HG03103 (cell line): Measurements from ENCODE around the gene GSTA2.
"Not testable (repeated sequence)": the region's sequence is repeated elsewhere in the genome, so short reads cannot be mapped to it uniquely, and the experiment has no call there.

Experiments used
- ATAC-seq: cut with Tn5 transposase; IDR thresholded peaks from one replicate; pipeline ENCODE4 v1.9.1; 2021; ENCODE audit warnings: low read depth; ENCODE audit not compliant: unreplicated experiment

GSTA2 gene

DNA sequence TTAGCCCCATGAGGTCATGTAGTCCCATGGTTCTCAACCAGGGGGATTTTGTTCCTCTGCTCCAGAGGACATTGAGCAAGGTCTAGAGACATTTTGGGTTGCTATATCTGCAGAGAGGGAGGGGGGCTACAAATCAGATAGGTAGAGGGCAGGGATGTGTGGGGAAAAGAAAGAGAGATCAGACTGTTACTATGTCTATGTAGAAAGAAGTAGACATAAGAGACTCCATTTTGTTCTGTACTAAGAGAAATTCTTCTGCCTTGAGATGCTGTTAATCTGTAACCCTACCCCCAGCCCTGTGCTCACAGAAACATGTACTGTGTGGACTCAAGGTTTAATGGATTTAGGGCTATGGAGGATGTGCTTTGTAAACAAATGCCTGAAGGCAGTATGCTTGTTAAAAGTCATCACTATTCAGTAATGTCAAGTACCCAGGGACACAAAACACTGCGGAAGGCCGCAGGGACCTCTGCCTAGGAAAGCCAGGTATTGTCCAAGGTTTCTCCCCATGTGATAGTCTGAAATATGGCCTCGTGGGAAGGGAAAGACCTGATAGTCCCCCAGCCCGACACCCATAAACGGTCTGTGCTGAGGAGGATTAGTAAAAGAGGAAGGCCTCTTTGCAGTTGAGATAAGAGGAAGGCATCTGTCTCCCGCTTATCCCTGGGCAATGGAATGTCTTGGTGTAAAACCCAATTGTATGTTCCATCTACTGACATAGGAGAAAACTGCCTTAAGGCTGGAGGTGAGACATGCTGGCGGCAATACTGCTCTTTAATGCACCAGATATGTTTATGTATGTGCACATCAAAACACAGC lies 1.4 kb downstream of the GSTA2 start:
- not testable (repeated sequence) for ATAC-seq

GRCh38 chr6:52760105-52760765 lies 3.0 kb downstream of the GSTA2 start:
- ATAC-seq, result no peak

- no peak for ATAC-seq
These were observed 4.2 kb downstream of the GSTA2 start for GRCh38 chr6:52759085-52759484.

DNA sequence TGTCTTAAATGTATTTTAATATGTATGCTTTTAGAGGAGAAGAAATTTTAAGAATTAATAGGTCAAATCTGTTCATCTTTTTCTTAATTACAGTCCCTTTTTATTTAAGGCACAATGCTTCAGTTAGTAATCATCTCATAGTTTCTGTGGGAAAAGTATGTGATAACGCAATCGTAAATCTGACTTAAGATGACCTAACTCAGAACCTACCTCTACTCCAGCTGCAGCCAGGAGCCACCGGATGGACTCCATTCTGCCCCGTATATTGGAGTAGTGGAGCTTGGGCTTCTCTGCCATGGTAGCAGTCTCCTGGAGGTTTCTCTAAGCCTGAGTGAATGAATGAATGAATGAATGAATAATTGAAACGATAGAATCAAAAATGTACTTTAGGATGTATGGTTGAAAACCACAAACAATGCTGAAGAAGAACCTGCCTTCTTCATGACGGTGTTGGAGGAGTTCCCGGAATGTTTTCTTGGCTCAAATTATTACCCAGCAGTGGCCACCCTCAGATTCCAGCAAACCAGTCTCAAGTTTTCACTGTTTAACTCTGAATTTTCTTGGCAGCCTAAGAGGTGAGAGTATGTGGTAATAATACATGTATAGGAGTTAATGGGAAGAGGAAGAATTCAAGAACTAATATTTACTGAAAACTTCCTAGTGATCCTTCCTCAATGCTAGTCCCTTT lies 5.5 kb downstream of the GSTA2 start:
- ATAC-seq, result not testable (repeated sequence)

GRCh38 chr6:52754443-52754842 lies 8.8 kb downstream of the GSTA2 start:
- no peak for ATAC-seq

- ATAC-seq, result not testable (repeated sequence)
These were observed 10.1 kb downstream of the GSTA2 start for GRCh38 chr6:52753137-52753536.

DNA sequence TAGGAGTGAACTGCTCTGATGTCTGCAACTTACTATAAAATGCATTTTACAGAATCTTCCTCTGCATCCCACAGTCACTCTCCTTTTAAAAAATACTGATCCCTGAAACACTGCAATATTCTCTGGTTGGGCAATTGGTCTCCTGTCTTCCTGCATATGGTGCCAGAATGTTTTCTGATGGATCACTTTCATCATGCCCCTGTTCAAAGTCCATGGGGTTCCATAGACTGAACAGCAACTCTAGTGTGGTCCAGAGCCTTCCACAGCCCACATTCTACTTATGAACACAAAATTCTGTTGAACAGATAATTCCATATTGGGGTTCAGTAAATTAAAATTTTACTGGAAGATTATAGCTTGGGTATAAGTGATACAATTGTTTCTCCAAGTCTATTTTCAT lies 11.0 kb downstream of the GSTA2 start:
- no peak for ATAC-seq

- no peak for ATAC-seq
These were observed 13.6 kb downstream of the GSTA2 start for GRCh38 chr6:52749556-52750152.

DNA sequence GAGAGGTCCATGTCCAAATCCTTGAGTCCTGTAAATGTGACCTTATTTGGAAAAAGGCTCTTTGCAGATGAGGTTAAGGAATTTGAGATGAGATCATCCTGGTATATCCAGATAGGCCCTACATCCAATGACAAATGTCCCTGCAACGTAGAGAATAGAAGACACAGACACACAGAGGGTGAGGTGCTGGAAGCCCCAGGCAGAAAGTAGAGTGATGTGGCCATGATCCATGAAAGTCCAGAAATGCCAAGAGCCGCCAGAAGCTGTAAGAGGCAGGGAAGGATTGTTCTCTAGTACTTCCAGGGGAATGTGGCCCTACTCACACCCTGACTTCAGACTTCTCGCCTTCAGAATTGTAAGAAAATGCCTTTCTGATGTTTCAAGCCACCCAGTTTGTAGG lies 16.0 kb downstream of the GSTA2 start:
- ATAC-seq, result not testable (repeated sequence)

- no peak for ATAC-seq
These were observed 17.1 kb downstream of the GSTA2 start for GRCh38 chr6:52746213-52746612.

DNA sequence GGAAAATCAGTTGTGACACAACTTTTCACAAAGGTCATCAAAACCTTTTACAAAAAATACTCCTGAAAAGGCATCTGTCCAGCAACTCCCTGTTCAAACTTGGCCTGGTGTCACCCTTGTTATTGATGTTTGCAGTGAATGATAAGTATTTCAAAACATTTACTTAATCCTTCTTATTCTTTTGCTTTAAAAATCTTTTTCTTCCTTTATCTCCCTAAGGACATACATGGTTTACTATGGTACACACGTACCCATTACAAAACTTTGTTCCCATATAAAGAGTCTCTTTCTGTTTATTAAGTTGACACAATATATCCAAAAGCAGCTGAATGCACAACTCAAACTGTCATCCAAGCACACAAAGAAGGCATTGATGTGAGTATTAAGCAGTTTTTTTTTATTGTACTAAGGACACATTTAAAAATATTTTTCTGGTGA lies 17.5 kb downstream of the GSTA2 start:
- ATAC-seq, result no peak

- ATAC-seq, result no peak
These were observed 21.4 kb downstream of the GSTA2 start for GRCh38 chr6:52741872-52742271.

DNA sequence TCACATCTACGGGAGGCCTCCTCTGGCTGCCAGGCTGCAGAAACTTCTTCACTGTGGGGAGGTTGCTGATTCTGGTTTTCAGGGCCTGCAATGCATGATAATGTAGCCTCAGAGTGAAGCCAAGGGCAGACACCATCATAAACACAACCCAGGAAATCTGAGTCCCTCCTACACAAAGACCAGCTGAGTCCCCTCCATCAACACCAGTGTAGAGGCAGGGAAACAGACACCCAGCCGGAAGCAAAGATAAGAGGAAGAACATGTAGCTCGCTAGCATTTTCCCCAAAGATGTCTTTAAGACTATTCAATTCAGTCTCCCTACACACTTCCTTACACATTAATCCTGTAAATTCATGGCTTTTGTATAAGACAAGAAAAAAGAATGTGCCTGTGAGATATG lies 23.6 kb downstream of the GSTA2 start:
- ATAC-seq, result no peak

GRCh38 chr6:52739134-52739533 lies 24.1 kb downstream of the GSTA2 start:
- no peak for ATAC-seq

GRCh38 chr6:52736145-52736544 lies 27.1 kb downstream of the GSTA2 start:
- ATAC-seq, result no peak

DNA sequence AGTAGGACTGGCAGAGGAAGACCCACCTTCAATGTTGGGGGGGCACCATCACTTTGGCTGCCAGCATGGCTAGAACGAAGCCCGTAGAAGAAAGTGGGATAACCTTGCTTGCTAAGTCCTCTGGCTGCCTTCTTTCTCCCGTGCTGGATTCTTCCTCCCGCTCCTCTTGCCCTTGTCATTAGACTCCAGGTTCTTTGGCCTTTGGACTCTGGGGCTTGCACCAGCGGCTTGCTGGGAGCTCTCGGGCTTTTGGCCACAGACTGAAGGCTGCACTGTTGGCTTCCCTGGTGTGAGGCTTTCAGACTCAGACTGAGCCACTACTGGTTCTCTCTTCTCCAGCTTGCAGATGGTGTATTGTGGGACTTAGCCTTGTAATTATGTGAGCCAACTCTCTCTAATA lies 28.2 kb downstream of the GSTA2 start:
- no peak for ATAC-seq

GRCh38 chr6:52734072-52734471 lies 29.2 kb downstream of the GSTA2 start:
- ATAC-seq, result no peak

GRCh38 chr6:52733172-52733571 lies 30.1 kb downstream of the GSTA2 start:
- ATAC-seq, result no peak

- ATAC-seq, result no peak
These were observed 31.6 kb downstream of the GSTA2 start for GRCh38 chr6:52731719-52732118.

GRCh38 chr6:52729576-52729975 lies 33.7 kb downstream of the GSTA2 start:
- no peak for ATAC-seq

DNA sequence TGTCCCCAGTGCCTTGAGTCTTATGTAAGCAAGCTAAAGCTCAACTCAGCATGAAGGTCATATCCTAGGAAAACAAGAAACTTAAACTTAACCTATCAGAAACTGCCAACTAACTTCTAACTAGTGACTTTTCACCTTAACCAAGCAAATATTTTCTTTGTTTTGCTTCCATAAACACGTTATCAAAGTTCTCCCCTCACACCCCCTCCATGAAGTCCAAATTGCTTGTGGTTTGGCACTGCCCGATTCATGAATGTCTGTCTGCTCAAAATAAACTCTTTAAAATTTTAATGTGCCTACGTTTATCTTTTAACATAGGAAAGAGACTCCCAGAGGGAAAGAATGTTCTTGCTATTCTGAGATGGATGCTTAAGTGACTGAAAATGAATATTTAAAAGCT lies 34.9 kb downstream of the GSTA2 start:
- no peak for ATAC-seq
